Embryonic facial prominence (tissue), 1 donor: ENCODE data around the gene KDM6A.
"Not testable (repeated sequence)": the region's sequence is repeated elsewhere in the genome, so short reads cannot be mapped to it uniquely, and the experiment has no call there.

Experiments
- DNase-seq: peaks from one replicate; pipeline ENCODE4 v3.0.0-alpha.2; 2016; ENCODE audit errors: extremely low spot score

The KDM6A gene

GRCh38 chrX:44872821-44873414 lies at the start of gene KDM6A:
Gene KDM6A, plus strand, starts transcription at chrX:44873188. Its CDS starts 364 bp downstream, at chrX:44873552.
- DNase-seq = peak; percentile 84

GRCh38 chrX:44823193-44823592 lies 49.8 kb upstream of the KDM6A start:
- DNase-seq = not testable (repeated sequence)

GRCh38 chrX:44828008-44828605 lies 44.9 kb upstream of the KDM6A start:
- DNase-seq = no peak

DNA sequence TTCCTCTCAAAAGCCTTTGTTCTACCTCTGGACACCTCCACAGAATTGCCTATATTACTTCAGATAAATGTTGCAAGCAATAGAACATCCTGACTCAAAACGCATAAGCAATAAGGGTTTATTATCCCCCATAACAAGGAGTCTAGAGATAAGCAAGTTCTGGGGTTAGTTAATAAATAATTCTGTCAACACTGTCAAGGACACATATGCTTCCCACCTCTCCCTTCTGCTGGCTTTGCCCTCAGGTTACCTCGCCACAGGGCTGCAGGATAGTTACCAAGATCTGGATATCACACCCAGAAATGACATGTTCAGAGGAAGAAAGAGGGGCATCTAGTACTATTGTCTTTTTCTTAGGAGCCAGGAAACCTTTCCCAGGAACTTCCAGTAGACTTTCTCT lies 43.2 kb upstream of the KDM6A start:
- DNase-seq = no peak

- no peak for DNase-seq
Measured at GRCh38 chrX:44842550-44843317, 30.3 kb upstream of the KDM6A start.

- DNase-seq = no peak
Measured at GRCh38 chrX:44843318-44843702, 29.7 kb upstream of the KDM6A start.

DNA sequence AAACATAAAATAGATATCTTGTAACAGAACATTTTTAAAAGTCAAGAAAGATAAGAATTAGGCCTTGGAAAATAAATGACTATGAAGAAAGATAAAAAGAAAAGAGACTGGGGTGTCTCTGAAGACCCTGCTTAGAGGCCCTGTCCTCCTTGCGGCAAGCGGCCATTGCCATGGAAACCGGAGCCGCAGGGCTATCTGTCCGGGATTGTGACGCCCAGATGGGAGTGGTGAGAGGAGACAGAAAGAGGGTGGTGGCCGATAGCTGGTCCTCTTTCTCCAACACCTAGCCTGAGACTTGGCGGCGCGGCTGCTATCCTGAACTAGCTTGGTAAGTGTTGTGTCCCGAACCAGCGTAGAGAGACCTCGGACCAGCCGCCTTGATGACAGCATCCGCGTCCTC lies 29.2 kb upstream of the KDM6A start, which contains the start of gene DUSP21:
Gene DUSP21 (plus strand): TSS at position 269 of the 400 bp plus-strand sequence. CDS start 112 bp downstream, at position 381.
- DNase-seq = no peak

- no peak for DNase-seq
Measured at GRCh38 chrX:44844204-44844603, 28.8 kb upstream of the KDM6A start.

DNA sequence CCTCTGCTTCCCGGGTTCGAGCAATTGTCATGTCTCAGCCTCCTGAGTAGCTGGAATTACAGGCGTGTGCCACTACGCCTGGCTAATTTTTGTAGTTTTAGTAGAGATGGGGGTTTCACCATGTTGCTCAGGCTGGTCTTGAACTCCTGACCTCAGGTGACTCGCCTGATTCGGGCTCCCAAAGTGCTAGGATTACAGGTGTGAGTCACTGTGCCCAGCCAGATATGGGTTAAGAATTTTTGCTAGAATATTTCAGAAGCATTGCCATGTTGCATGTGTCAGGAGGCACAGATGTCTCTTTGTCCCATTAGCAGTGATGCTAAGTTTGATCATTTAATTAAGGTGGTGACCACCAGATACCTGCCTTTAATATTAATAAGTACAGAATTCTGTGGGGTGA lies 22.1 kb upstream of the KDM6A start:
- DNase-seq = not testable (repeated sequence)

DNA sequence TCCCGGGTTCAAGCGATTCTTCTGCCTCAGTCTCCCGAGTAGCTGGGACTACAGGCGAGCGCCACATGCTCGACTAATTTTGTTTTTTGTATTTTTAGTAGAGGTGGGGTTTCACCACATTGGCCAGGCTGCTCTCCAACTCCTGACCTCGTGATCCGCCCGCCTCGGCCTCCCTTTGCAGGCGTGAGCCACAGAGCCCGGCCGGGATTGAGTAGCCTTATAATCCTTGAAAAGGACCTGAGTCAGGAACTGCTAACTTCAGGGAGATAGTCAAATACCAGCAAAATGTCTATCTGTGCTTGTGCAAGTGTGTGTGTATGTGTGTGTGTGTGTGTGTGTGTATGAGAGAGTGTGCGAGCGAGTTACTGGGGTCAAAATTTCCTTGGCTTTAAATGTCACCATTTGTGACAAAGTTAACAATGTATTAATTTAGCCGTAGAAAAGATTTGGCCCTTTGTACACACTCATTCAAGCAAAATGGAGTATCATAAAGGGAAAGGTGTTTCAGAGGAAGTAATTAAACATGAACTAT lies 1.8 kb upstream of the KDM6A start:
- no peak for DNase-seq

GRCh38 chrX:44871931-44872820 lies 812 bp upstream of the KDM6A start:
- no peak for DNase-seq

- DNase-seq = peak; percentile 11
Measured at GRCh38 chrX:44873415-44874276, 658 bp downstream of the KDM6A start.

GRCh38 chrX:44874420-44875184 lies 1.6 kb downstream of the KDM6A start:
- DNase-seq = no peak

GRCh38 chrX:44875185-44875489 lies 2.1 kb downstream of the KDM6A start:
- DNase-seq = no peak

DNA sequence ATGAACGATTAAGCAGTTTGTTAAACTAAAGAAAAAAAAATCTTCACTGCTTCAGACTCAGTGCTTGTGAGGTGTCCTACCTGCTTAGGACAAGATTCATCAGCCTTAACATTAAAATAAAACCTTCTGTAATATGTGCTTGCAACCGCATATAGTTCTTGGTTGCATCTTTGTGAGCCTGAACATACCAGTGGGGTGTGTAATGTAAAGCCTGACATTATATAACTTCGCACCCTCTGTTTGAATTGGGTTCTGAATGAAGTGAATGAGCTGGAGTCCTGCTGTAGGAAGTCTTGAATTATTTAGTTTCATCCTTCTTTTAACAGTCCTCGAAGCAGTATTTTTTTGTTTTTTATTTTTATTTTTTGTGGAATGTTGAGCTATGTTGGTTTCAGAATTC lies 3.1 kb downstream of the KDM6A start:
- no peak for DNase-seq

GRCh38 chrX:44876767-44877166 lies 3.8 kb downstream of the KDM6A start:
- no peak for DNase-seq

- DNase-seq = no peak
Measured at GRCh38 chrX:44878780-44879179, 5.8 kb downstream of the KDM6A start.

- no peak for DNase-seq
Measured at GRCh38 chrX:44881549-44881948, 8.6 kb downstream of the KDM6A start.

DNA sequence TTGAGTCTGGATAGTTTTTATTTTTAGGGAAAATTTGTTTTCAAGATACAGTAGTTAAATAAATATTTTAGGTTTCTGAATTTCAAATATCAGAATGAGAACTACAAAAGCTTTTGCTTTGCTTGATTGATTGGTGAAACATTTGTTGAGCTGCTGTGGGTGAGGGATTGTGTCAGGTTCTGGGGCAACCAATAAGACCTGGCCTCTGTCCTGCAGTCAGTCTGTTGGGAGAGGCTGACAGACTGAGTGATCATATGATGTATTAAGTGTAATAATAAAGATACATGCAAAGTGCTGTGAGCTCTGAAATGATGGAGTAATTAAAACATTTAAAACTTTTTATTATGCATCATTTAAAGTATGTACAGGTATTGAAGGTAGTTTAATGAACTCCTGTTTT lies 9.6 kb downstream of the KDM6A start:
- DNase-seq = no peak

DNA sequence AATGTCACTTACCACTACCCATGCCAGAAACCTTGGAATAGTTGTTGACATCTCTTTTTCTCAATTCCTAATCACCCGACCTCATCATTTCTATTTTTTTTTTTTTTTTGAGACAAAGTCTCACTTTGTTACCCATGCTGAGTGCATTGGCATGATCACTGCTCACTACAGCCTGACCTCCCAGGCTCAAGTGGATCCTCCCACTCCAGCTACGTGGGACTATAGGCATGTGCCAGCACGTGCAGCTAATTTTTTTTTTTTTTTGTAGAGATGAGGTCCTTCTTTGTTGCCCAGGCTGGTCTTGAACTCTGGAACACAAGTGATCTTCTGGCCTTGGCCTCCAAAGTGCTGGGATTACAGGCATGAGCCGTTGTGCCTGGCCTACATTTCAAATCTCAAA lies 12.0 kb downstream of the KDM6A start:
- DNase-seq = no peak
